ENCODE results near the gene VPS11.

Gene VPS11

DNA sequence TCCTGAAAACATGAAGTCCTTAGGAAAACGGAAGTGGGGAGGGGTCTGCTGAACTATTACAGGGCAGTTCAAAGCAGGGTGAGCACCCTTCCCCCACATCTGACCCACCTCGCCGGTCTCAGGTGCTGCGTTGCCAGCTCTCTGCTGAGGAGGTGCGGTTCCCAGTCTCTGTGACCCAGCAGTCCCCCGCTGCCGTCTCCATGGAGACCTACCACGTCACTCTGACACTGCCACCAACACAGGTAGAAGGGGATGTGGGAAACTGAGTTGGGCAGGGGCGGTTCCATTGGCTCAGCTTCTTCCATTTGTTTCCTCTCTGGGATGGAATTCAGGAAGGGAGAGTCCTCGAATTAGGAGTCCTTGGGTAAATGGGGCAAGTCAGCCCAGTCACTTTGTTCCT is 42.8 kb downstream of the VPS11 start:
- H3K4me3 ChIP-seq (ENCODE audit: low read depth, low read length) = no peak overlapping the region
- TF ChIP-seq, protein P1, sequence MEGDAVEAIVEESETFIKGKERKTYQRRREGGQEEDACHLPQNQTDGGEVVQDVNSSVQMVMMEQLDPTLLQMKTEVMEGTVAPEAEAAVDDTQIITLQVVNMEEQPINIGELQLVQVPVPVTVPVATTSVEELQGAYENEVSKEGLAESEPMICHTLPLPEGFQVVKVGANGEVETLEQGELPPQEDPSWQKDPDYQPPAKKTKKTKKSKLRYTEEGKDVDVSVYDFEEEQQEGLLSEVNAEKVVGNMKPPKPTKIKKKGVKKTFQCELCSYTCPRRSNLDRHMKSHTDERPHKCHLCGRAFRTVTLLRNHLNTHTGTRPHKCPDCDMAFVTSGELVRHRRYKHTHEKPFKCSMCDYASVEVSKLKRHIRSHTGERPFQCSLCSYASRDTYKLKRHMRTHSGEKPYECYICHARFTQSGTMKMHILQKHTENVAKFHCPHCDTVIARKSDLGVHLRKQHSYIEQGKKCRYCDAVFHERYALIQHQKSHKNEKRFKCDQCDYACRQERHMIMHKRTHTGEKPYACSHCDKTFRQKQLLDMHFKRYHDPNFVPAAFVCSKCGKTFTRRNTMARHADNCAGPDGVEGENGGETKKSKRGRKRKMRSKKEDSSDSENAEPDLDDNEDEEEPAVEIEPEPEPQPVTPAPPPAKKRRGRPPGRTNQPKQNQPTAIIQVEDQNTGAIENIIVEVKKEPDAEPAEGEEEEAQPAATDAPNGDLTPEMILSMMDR (IDR thresholded peaks at IDR 0.05; ENCODE audit: low read depth, low read length, missing control alignments) = no peak
- DNase-seq (ENCODE audit: low read depth) = no peak

DNA sequence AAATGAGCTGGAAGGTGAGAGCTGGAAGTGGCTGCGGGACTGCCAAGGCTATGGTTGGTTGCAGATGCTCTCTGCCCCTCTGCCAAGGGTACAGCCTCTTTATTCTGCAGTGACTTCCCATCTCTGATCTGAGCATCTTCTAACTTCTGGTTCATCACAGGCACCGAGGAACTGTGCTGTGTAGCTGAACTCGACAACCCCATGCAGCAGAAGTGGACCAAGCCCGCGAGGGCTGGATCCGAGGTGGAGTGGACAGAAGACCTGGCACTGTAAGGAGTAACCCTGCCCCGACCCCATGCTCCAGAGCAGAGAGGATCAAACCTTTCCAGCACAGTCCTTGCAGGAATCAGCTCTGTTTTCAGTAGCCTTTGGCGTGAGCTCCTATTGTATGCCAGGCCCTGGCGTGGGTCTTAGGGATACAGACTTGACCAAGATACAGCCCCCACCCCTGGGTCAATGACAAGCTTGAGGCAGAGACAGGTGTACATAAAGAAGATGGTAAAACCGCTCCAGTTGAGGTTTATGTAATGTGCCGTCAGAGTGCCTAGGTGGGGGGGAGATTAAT is 43.8 kb downstream of the VPS11 start:
- H3K4me3 ChIP-seq (ENCODE audit: low read depth, low read length) = no peak overlapping the region
- DNase-seq (ENCODE audit: low read depth) = no peak
- TF ChIP-seq, protein P1 (IDR thresholded peaks at IDR 0.05; ENCODE audit: low read depth, low read length, missing control alignments) = no peak

DNA sequence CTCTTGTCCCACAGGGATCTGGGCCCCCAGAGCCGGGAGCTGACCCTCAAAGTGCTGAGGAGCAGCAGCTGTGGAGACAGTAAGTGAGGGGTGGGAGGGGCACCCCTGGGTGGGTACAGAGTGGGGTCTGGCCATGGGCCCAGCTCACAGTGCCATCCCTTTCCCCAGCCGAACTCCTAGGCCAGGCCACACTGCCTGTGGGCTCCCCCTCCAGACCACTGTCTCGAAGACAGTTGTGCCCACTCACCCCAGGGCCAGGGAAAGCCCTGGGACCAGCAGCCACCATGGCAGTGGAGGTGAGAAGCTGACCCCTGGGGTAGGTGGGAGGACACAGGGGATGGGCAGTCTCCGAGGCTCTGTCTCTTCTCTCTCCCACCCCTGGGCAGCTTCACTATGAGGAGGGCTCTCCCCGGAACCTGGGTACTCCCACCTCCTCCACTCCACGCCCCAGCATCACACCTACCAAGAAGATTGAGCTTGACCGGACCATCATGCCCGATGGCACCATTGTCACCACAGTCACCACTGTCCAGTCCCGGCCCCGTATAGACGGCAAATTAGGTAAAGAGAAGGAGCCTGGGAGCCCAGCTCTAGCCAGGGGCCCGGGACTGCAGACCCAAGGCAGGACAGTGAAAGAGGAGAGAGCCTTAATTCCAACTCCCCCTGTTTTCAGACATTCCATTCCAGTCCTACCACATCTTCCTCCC is 44.8 kb downstream of the VPS11 start:
- no peak overlapping the region for H3K4me3 ChIP-seq (ENCODE audit: low read depth, low read length)
- DNase-seq (ENCODE audit: low read depth) = no peak
- TF ChIP-seq, protein P1 (IDR thresholded peaks at IDR 0.05; ENCODE audit: low read depth, low read length, missing control alignments) = no peak

DNA sequence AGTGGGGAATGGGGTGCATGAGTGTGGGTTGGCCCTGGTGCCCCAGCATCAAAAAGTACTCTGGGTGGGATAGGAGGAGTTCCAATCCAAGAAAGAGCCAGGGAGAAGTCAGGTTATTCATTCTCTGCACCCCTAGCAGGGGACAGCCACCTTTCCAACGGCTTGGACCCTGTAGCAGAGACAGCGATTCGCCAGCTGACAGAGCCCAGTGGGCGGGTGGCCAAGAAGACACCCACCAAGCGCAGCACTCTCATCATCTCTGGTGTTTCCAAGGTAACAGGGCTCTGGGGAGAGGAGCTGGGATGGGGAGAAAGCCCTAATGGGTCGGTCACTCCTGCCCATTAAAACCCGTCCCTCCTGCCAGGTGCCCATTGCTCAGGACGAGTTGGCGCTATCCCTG is 46.1 kb downstream of the VPS11 start:
- no peak for DNase-seq (ENCODE audit: low read depth)
- TF ChIP-seq, protein P1 (IDR thresholded peaks at IDR 0.05; ENCODE audit: low read depth, low read length, missing control alignments) = no peak
- H3K4me3 ChIP-seq (ENCODE audit: low read depth, low read length) = no peak overlapping the region

DNA sequence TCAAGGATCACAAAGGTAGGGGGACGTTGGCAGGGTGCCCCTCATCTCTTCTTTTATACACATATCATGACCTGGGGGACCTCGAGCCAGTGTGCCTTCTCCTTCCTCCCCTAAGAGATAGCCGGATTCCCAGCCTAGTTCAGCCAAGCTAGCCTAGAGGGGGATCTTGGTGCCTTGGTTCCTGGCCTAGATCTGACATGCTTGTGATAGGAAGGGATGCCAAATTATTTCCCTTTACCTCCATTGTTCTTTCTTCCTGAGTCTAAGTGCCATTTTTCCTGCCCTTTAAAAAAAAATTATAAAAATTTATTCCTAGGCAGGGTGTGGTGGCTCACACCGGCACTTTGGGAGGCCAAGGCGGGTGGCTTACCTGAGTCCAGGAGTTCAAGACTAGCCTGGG is 46.7 kb downstream of the VPS11 start:
- no peak for DNase-seq (ENCODE audit: low read depth)
- H3K4me3 ChIP-seq (ENCODE audit: low read depth, low read length) = no peak overlapping the region
- TF ChIP-seq, protein P1 (IDR thresholded peaks at IDR 0.05; ENCODE audit: low read depth, low read length, missing control alignments) = no peak

DNA sequence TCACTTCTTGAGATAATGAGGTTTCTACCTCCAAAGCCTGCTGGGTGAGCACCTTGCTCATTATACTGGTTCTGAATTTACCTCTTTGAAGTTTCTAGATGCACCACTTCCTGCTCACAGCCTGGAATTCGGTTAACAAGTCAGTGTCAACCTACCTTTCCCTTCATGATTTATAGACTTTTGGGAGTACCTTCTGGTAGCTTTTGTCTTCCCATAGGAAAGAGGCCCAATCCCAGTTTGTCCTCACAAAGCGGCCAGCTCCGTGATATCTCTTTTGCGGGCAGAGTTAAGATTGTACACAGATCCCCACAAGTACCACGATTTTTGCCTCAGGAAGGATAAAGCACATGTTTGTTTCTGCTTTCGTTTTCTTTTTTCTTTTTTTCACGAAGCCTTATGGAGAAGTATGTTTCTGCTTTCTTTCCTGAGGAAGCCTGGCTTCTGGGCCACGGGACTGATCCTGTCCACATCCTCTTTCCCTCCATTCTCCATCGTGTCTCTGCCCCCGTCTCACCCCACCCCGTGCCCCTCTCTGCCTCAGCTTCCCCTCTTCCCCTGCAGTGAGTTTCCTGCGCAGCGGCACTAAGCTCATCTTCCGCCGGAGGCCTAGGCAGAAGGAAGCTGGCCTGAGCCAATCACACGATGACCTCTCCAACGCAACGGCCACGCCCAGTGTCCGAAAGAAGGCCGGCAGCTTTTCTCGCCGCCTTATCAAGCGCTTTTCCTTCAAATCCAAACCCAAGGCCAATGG is 48.0 kb downstream of the VPS11 start:
- TF ChIP-seq, protein P1 (IDR thresholded peaks at IDR 0.05; ENCODE audit: low read depth, low read length, missing control alignments) = no peak
- no peak for DNase-seq (ENCODE audit: low read depth)
- H3K4me3 ChIP-seq (ENCODE audit: low read depth, low read length) = no peak overlapping the region

Data from GM12864 (cell line).